ENCODE results near the gene HPCAL1. TPM values are rescaled to one million over a fixed set of nuclear protein-coding genes. Genes with fewer than 3 reads are reported as not detected.
"Not testable (repeated sequence)": the region's sequence is repeated elsewhere in the genome, so short reads cannot be mapped to it uniquely, and the experiment has no call there.

The HPCAL1 gene
- total RNA-seq, 2 donors from 2014 or later = 43.9 to 52.0 TPM

- Mint-ChIP-seq H3K36me3 (ENCODE audit: insufficient read depth in 2 of 2) (peaks cover 0 to 12% of the 10 kb centered on the region in 2 donors), H3K4me3 (no peak overlapping the region), H3K9me3 (no peaks in the 10 kb centered on the region), H3K27me3 (ENCODE audit: low read depth) (no peaks in the 10 kb centered on the region), H3K4me1 (ENCODE audit: low read depth) (peaks cover 45% of the 10 kb centered on the region), H3K27ac (no peak overlapping the region)
- DNase-seq = no peak
- no peak for ATAC-seq (replicated peaks in 1 of 2)
Measured at GRCh38 chr2:10296142-10296541, 6.6 kb upstream of the HPCAL1 start.

- Mint-ChIP-seq H3K27ac (no peak overlapping the region), H3K36me3 (ENCODE audit: insufficient read depth in 2 of 2) (peaks cover 0 to 12% of the 10 kb centered on the region in 2 donors), H3K27me3 (ENCODE audit: low read depth) (no peaks in the 10 kb centered on the region), H3K4me3 (peak overlapping the region in 1 of 2 donors; percentile 62), H3K4me1 (ENCODE audit: low read depth) (peaks cover 53% of the 10 kb centered on the region), H3K9me3 (no peaks in the 10 kb centered on the region)
- DNase-seq (no peak), ATAC-seq (replicated peaks in 1 of 2) (no peak)
Measured at GRCh38 chr2:10297191-10297830, 5.4 kb upstream of the HPCAL1 start.

- H3K27me3 Mint-ChIP-seq (ENCODE audit: low read depth) = no peaks in the 10 kb centered on the region
- peak in 1 of 2 donors; percentile 18 for ATAC-seq (replicated peaks in 1 of 2)
Measured at GRCh38 chr2:10297959-10298531, 4.7 kb upstream of the HPCAL1 start.

GRCh38 chr2:10298777-10299176 lies 3.9 kb upstream of the HPCAL1 start:
- Mint-ChIP-seq H3K27ac (peak overlapping the region; percentile 57), H3K4me3 (peak overlapping the region in 1 of 2 donors; percentile 71), H3K4me1 (ENCODE audit: low read depth) (peaks cover 53% of the 10 kb centered on the region), H3K36me3 (ENCODE audit: insufficient read depth in 2 of 2) (peaks cover 3 to 12% of the 10 kb centered on the region in 2 donors)
- ATAC-seq (replicated peaks in 1 of 2); DNase-seq; H3K9me3 Mint-ChIP-seq; H3K27me3 Mint-ChIP-seq (ENCODE audit: low read depth): not testable (repeated sequence)

More at GRCh38 chr2:10297959-10298531, 4.7 kb upstream of the HPCAL1 start:
- no peaks in the 10 kb centered on the region for H3K9me3 Mint-ChIP-seq
- peak overlapping the region; percentile 62 to 71 for H3K4me3 Mint-ChIP-seq
- peaks cover 53% of the 10 kb centered on the region for H3K4me1 Mint-ChIP-seq (ENCODE audit: low read depth)
- DNase-seq = peak; percentile 48 to 59
- H3K36me3 Mint-ChIP-seq (ENCODE audit: insufficient read depth in 2 of 2) = peaks cover 0 to 12% of the 10 kb centered on the region in 2 donors
- peak overlapping the region; percentile 68 for H3K27ac Mint-ChIP-seq

- peaks cover 65% of the 10 kb centered on the region for H3K4me1 Mint-ChIP-seq (ENCODE audit: low read depth)
- H3K27ac Mint-ChIP-seq = peak overlapping the region; percentile 9
- no peaks in the 10 kb centered on the region for H3K27me3 Mint-ChIP-seq (ENCODE audit: low read depth)
- H3K4me3 Mint-ChIP-seq = peak overlapping the region; percentile 18 to 45
- H3K9me3 Mint-ChIP-seq = no peaks in the 10 kb centered on the region
- no peak for ATAC-seq (replicated peaks in 1 of 2)
- no peak for DNase-seq
- H3K36me3 Mint-ChIP-seq (ENCODE audit: insufficient read depth in 2 of 2) = peaks cover 3 to 5% of the 10 kb centered on the region in 2 donors
Measured at GRCh38 chr2:10300328-10300920, 2.3 kb upstream of the HPCAL1 start.

GRCh38 chr2:10300997-10301940 lies 1.4 kb upstream of the HPCAL1 start:
- Mint-ChIP-seq H3K4me3 (peak overlapping the region; percentile 76 to 87), H3K27me3 (ENCODE audit: low read depth) (no peaks in the 10 kb centered on the region), H3K27ac (peak overlapping the region; percentile 16), H3K36me3 (ENCODE audit: insufficient read depth in 2 of 2) (peaks cover 3 to 5% of the 10 kb centered on the region in 2 donors), H3K9me3 (no peaks in the 10 kb centered on the region), H3K4me1 (ENCODE audit: low read depth) (peaks cover 69% of the 10 kb centered on the region)
- ATAC-seq (replicated peaks in 1 of 2) (no peak), DNase-seq (peak; percentile 29 to 50)

- Mint-ChIP-seq H3K27me3 (ENCODE audit: low read depth) (no peaks in the 10 kb centered on the region), H3K4me1 (ENCODE audit: low read depth) (peaks cover 72% of the 10 kb centered on the region), H3K9me3 (no peaks in the 10 kb centered on the region), H3K27ac (peak overlapping the region; percentile 16), H3K36me3 (ENCODE audit: insufficient read depth in 2 of 2) (peaks cover 3 to 5% of the 10 kb centered on the region in 2 donors), H3K4me3 (peak overlapping the region; percentile 76 to 87)
- DNase-seq = no peak
- ATAC-seq (replicated peaks in 1 of 2) = no peak
Measured at GRCh38 chr2:10301941-10302478, 694 bp upstream of the HPCAL1 start.

GRCh38 chr2:10303181-10303693 lies 533 bp downstream of the HPCAL1 start:
- DNase-seq = peak in 1 of 2 donors; percentile 48
- Mint-ChIP-seq H3K27me3 (ENCODE audit: low read depth) (no peaks in the 10 kb centered on the region), H3K4me1 (ENCODE audit: low read depth) (peaks cover 72% of the 10 kb centered on the region), H3K27ac (peak overlapping the region; percentile 87), H3K9me3 (no peaks in the 10 kb centered on the region), H3K36me3 (ENCODE audit: insufficient read depth in 2 of 2) (peaks cover 3 to 5% of the 10 kb centered on the region in 2 donors), H3K4me3 (peak overlapping the region; percentile 98 to 99)
- peak; percentile 6 to 14 for ATAC-seq (replicated peaks in 1 of 2)

GRCh38 chr2:10303694-10304378 lies 1.1 kb downstream of the HPCAL1 start:
- Mint-ChIP-seq H3K4me1 (ENCODE audit: low read depth) (peaks cover 71% of the 10 kb centered on the region), H3K27me3 (ENCODE audit: low read depth) (no peaks in the 10 kb centered on the region), H3K27ac (no peak overlapping the region), H3K9me3 (no peaks in the 10 kb centered on the region), H3K36me3 (ENCODE audit: insufficient read depth in 2 of 2) (peaks cover 3% of the 10 kb centered on the region in 2 donors), H3K4me3 (peak overlapping the region; percentile 98 to 99)
- DNase-seq = peak; percentile 54 to 64
- ATAC-seq (replicated peaks in 1 of 2) = peak; percentile 14 to 20

- Mint-ChIP-seq H3K27me3 (ENCODE audit: low read depth) (no peaks in the 10 kb centered on the region), H3K4me3 (peak overlapping the region; percentile 98 to 99), H3K9me3 (no peaks in the 10 kb centered on the region), H3K27ac (peak overlapping the region; percentile 4), H3K36me3 (ENCODE audit: insufficient read depth in 2 of 2) (peaks cover 0 to 3% of the 10 kb centered on the region in 2 donors), H3K4me1 (ENCODE audit: low read depth) (peaks cover 74% of the 10 kb centered on the region)
- no peak for ATAC-seq (replicated peaks in 1 of 2)
- no peak for DNase-seq
Measured at GRCh38 chr2:10304458-10305253, 2.0 kb downstream of the HPCAL1 start.

GRCh38 chr2:10305254-10305635 lies 2.5 kb downstream of the HPCAL1 start:
- Mint-ChIP-seq H3K9me3 (peaks cover 0 to 1% of the 10 kb centered on the region in 2 donors), H3K27me3 (ENCODE audit: low read depth) (no peaks in the 10 kb centered on the region), H3K4me3 (peak overlapping the region; percentile 98 to 99), H3K27ac (peak overlapping the region; percentile 4), H3K36me3 (ENCODE audit: insufficient read depth in 2 of 2) (peaks cover 0 to 3% of the 10 kb centered on the region in 2 donors), H3K4me1 (ENCODE audit: low read depth) (peaks cover 74% of the 10 kb centered on the region)
- ATAC-seq (replicated peaks in 1 of 2) (peak; percentile 11 to 15), DNase-seq (peak; percentile 56 to 69)

Data from activated T-cell treated with anti-CD3 and anti-CD28 coated beads, Interleukin-2, amount 50 U/mL, for 72 hours (primary cell).